ENCODE data around the gene LGR6. TPM values are rescaled to one million over a fixed set of nuclear protein-coding genes. Genes with fewer than 3 reads are reported as not detected.

LGR6 gene
- total and polyA plus RNA-seq, 2 donors (not counting 1 experiment from before 2014, with no cell fraction given), result 0.28 TPM; not detected in 1

GRCh38 chr1:202172015-202172355 lies 21.6 kb upstream of the LGR6 start:
- ChIA-PET POLR2A (no interaction called here), CTCF (no interaction called here)
- TF ChIP-seq EZH2 (IDR thresholded peaks at IDR 0.05; ENCODE audit: borderline replicate concordance, insufficient read depth, low read depth, low read length, poor library complexity, severe bottlenecking) (no peak), CTCF (IDR thresholded peaks at IDR 0.05) (no peak)
- H3K36me3 ChIP-seq (replicated peaks in 1 of 2; ENCODE audit: control extremely low read depth in 1 of 2, control insufficient read depth in 1 of 2, extremely low read depth in 1 of 2, insufficient read depth in 2 of 2, low read length in 1 of 2), result no peaks in the 10 kb centered on the region
- no peak overlapping the region for H3K27ac Mint-ChIP-seq
- H3K9ac ChIP-seq (ENCODE audit: low read length), result no peak overlapping the region
- no peak for ATAC-seq (ENCODE audit: low read depth)
- H3K9me3 Mint-ChIP-seq (ENCODE audit: insufficient read depth), result no peaks in the 10 kb centered on the region
- no peaks in the 10 kb centered on the region for H3K79me2 ChIP-seq (ENCODE audit: control insufficient read depth, insufficient read depth, low read length)
- H3K27me3 ChIP-seq (replicated peaks in 1 of 4; ENCODE audit: control extremely low read depth in 1 of 4, control insufficient read depth in 3 of 4, insufficient read depth in 4 of 4, low read length in 3 of 4), result no peaks in the 10 kb centered on the region
- no peak for DNase-seq
- no peaks in the 10 kb centered on the region for H4K20me1 ChIP-seq (ENCODE audit: control insufficient read depth, insufficient read depth, low read length, poor library complexity, severe bottlenecking)
- no peak overlapping the region for H3K27ac ChIP-seq (ENCODE audit: low read length in 2 of 2)
- WGBS (ENCODE audit: insufficient coverage), result 100% methylated on average over 4 of the region's 5 CpGs
- no peak overlapping the region for H3K4me2 ChIP-seq (replicated peaks; ENCODE audit: low read depth, low read length, poor library complexity, severe bottlenecking)
- H3K9me3 ChIP-seq (ENCODE audit: control extremely low read depth in 1 of 3, control insufficient read depth in 2 of 3, insufficient read depth in 1 of 3, low read length in 2 of 3), result no peaks in the 10 kb centered on the region
- H2AFZ ChIP-seq (ENCODE audit: insufficient read depth, low read depth, low read length, poor library complexity, severe bottlenecking), result no peak overlapping the region
- no peaks in the 10 kb centered on the region for H3K4me1 ChIP-seq (ENCODE audit: control insufficient read depth in 2 of 2, insufficient read depth in 2 of 2, low read length in 2 of 2)
- no peak overlapping the region for H3K4me3 ChIP-seq (ENCODE audit: control extremely low read depth in 1 of 5, extremely low read depth in 1 of 5, insufficient read depth in 1 of 5, low read depth in 2 of 5, low read length in 4 of 5)
- H3K4me3 Mint-ChIP-seq, result no peak overlapping the region
- H3K27me3 Mint-ChIP-seq, result peaks cover 1% of the 10 kb centered on the region
- H3K4me1 Mint-ChIP-seq, result peaks cover 2% of the 10 kb centered on the region
- intact Hi-C loops (cut with micrococcal nuclease), result no loop called here

- ATAC-seq (ENCODE audit: low read depth) (no peak), DNase-seq (no peak)
- 90% methylated on average over 7 of the region's 7 CpGs for WGBS (ENCODE audit: insufficient coverage)
- Mint-ChIP-seq H3K4me3 (no peak overlapping the region), H3K27ac (no peak overlapping the region), H3K9me3 (ENCODE audit: insufficient read depth) (no peaks in the 10 kb centered on the region), H3K4me1 (no peaks in the 10 kb centered on the region), H3K27me3 (no peaks in the 10 kb centered on the region)
- Histone ChIP-seq H3K4me2 (replicated peaks; ENCODE audit: low read depth, low read length, poor library complexity, severe bottlenecking) (no peak overlapping the region), H3K9me3 (ENCODE audit: control extremely low read depth in 1 of 3, control insufficient read depth in 2 of 3, insufficient read depth in 1 of 3, low read length in 2 of 3) (no peaks in the 10 kb centered on the region), H4K20me1 (ENCODE audit: control insufficient read depth, insufficient read depth, low read length, poor library complexity, severe bottlenecking) (no peaks in the 10 kb centered on the region), H3K27ac (ENCODE audit: low read length in 2 of 2) (no peak overlapping the region), H3K27me3 (replicated peaks in 1 of 4; ENCODE audit: control extremely low read depth in 1 of 4, control insufficient read depth in 3 of 4, insufficient read depth in 4 of 4, low read length in 3 of 4) (no peaks in the 10 kb centered on the region), H3K36me3 (replicated peaks in 1 of 2; ENCODE audit: control extremely low read depth in 1 of 2, control insufficient read depth in 1 of 2, extremely low read depth in 1 of 2, insufficient read depth in 2 of 2, low read length in 1 of 2) (no peaks in the 10 kb centered on the region), H3K4me1 (ENCODE audit: control insufficient read depth in 2 of 2, insufficient read depth in 2 of 2, low read length in 2 of 2) (no peaks in the 10 kb centered on the region), H3K79me2 (ENCODE audit: control insufficient read depth, insufficient read depth, low read length) (no peaks in the 10 kb centered on the region), H2AFZ (ENCODE audit: insufficient read depth, low read depth, low read length, poor library complexity, severe bottlenecking) (no peak overlapping the region), H3K4me3 (ENCODE audit: control extremely low read depth in 1 of 5, extremely low read depth in 1 of 5, insufficient read depth in 1 of 5, low read depth in 2 of 5, low read length in 4 of 5) (no peak overlapping the region), H3K9ac (ENCODE audit: low read length) (no peak overlapping the region)
- intact Hi-C loops (cut with micrococcal nuclease), result no loop called here
- ChIA-PET POLR2A (interaction anchor here (0.5 kb wide), 1 partner anchor 220 kb away, joined by 3 read pairs; no protein-coding TSS in a partner anchor), CTCF (interaction anchor here (1.3 to 4.0 kb wide), 2 partner anchors 10 to 16 kb away, joined by 3 to 16 read pairs; no protein-coding TSS in a partner anchor)
- TF ChIP-seq CTCF (IDR thresholded peaks at IDR 0.05), result no peak
- no peak for TF ChIP-seq EZH2 (IDR thresholded peaks at IDR 0.05; ENCODE audit: borderline replicate concordance, insufficient read depth, low read depth, low read length, poor library complexity, severe bottlenecking)
These were observed 19.6 kb upstream of the LGR6 start for GRCh38 chr1:202173993-202174392.
